Measurements from ENCODE around the gene CPNE7. TPM values are rescaled to one million over a fixed set of nuclear protein-coding genes. Genes with fewer than 3 reads are reported as not detected.

CPNE7 gene
- total and polyA plus RNA-seq, 8 donors, result 0.92 to 6.2 (median 1.8) TPM; not detected in 1

- 90 to 95% (median 93%) methylated on average over 4 to 7 of the region's 7 CpGs for WGBS, 5 donors
- no peak for TF ChIP-seq POLR2A (IDR thresholded peaks at IDR 0.05)
- TF ChIP-seq EP300 (IDR thresholded peaks at IDR 0.05), result no peak
- no peak for TF ChIP-seq POLR2AphosphoS5 (IDR thresholded peaks at IDR 0.05)
- TF ChIP-seq, protein P1, sequence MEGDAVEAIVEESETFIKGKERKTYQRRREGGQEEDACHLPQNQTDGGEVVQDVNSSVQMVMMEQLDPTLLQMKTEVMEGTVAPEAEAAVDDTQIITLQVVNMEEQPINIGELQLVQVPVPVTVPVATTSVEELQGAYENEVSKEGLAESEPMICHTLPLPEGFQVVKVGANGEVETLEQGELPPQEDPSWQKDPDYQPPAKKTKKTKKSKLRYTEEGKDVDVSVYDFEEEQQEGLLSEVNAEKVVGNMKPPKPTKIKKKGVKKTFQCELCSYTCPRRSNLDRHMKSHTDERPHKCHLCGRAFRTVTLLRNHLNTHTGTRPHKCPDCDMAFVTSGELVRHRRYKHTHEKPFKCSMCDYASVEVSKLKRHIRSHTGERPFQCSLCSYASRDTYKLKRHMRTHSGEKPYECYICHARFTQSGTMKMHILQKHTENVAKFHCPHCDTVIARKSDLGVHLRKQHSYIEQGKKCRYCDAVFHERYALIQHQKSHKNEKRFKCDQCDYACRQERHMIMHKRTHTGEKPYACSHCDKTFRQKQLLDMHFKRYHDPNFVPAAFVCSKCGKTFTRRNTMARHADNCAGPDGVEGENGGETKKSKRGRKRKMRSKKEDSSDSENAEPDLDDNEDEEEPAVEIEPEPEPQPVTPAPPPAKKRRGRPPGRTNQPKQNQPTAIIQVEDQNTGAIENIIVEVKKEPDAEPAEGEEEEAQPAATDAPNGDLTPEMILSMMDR (IDR thresholded peaks at IDR 0.05), result no peak
Measured at GRCh38 chr16:89537549-89537925, 38.0 kb upstream of the CPNE7 start.

GRCh38 chr16:89538286-89538685 lies 37.3 kb upstream of the CPNE7 start:
- Histone ChIP-seq H3K27ac (no peak overlapping the region), H3K36me3 (peaks cover 50 to 92% (median 89%) of the 10 kb centered on the region in 4 donors), H3K9me3 (no peaks in the 10 kb centered on the region), H3K4me3 (no peak overlapping the region), H3K27me3 (no peaks in the 10 kb centered on the region), H3K4me1 (peaks cover 0 to 22% (median 0%) of the 10 kb centered on the region in 4 donors)
- WGBS, 5 donors, result 88 to 97% (median 95%) methylated on average over 4 to 12 of the region's 12 CpGs
- TF ChIP-seq, protein P1 (IDR thresholded peaks at IDR 0.05), result no peak
- no peak for TF ChIP-seq EP300 (IDR thresholded peaks at IDR 0.05)
- intact Hi-C loops (cut with DNase I; ENCODE audit: low total_unique reads), result no loop called here
- DNase-seq, result no peak

More at GRCh38 chr16:89537549-89537925, 38.0 kb upstream of the CPNE7 start:
- Histone ChIP-seq H3K4me1 (peaks cover 0 to 24% (median 0%) of the 10 kb centered on the region in 4 donors), H3K4me3 (no peak overlapping the region), H3K36me3 (peaks cover 56 to 98% (median 95%) of the 10 kb centered on the region in 4 donors), H3K9me3 (no peaks in the 10 kb centered on the region), H3K27me3 (no peaks in the 10 kb centered on the region), H3K27ac (no peak overlapping the region)
- intact Hi-C loops (cut with DNase I; ENCODE audit: low total_unique reads), result no loop called here
- DNase-seq, result no peak

- H3K36me3 ChIP-seq, result peaks cover 31 to 91% (median 88%) of the 10 kb centered on the region in 4 donors
- DNase-seq, result no peak
- no peaks in the 10 kb centered on the region for H3K27me3 ChIP-seq
- intact Hi-C loops (cut with DNase I; ENCODE audit: low total_unique reads), result no loop called here
- no peak overlapping the region for H3K27ac ChIP-seq
- H3K4me3 ChIP-seq, result no peak overlapping the region
- 88 to 90% (median 89%) methylated on average over 13 of the region's 13 CpGs for WGBS, 5 donors
- no peak for TF ChIP-seq POLR2A (IDR thresholded peaks at IDR 0.05)
- TF ChIP-seq, protein P1 (IDR thresholded peaks at IDR 0.05), result no peak
- no peak for TF ChIP-seq POLR2AphosphoS5 (IDR thresholded peaks at IDR 0.05)
- TF ChIP-seq EP300 (IDR thresholded peaks at IDR 0.05), result no peak
- peaks cover 0 to 15% (median 6%) of the 10 kb centered on the region in 4 donors for H3K4me1 ChIP-seq
- no peaks in the 10 kb centered on the region for H3K9me3 ChIP-seq
Measured at GRCh38 chr16:89540557-89540956, 35.0 kb upstream of the CPNE7 start.

- intact Hi-C loops (cut with DNase I; ENCODE audit: low total_unique reads), result no loop called here
- H3K4me1 ChIP-seq, result peaks cover 0 to 19% (median 15%) of the 10 kb centered on the region in 4 donors
- H3K27me3 ChIP-seq, result no peaks in the 10 kb centered on the region
- no peaks in the 10 kb centered on the region for H3K9me3 ChIP-seq
- DNase-seq, result no peak
- no peak overlapping the region for H3K4me3 ChIP-seq
- TF ChIP-seq POLR2AphosphoS5 (IDR thresholded peaks at IDR 0.05), result no peak
- TF ChIP-seq, protein P1 (IDR thresholded peaks at IDR 0.05), result no peak
- TF ChIP-seq POLR2A (IDR thresholded peaks at IDR 0.05), result no peak
- no peak for TF ChIP-seq EP300 (IDR thresholded peaks at IDR 0.05)
- peaks cover 30 to 94% (median 91%) of the 10 kb centered on the region in 4 donors for H3K36me3 ChIP-seq
- 92 to 95% (median 92%) methylated on average over 17 to 21 of the region's 21 CpGs for WGBS, 5 donors
- no peak overlapping the region for H3K27ac ChIP-seq
Measured at GRCh38 chr16:89541792-89542191, 33.8 kb upstream of the CPNE7 start.
